HG03175 (cell line): ENCODE results near the gene FUT8.
"Not testable (repeated sequence)": the region's sequence is repeated elsewhere in the genome, so short reads cannot be mapped to it uniquely, and the experiment has no call there.

Experiments
- ATAC-seq: cut with Tn5 transposase; IDR thresholded peaks from one replicate; pipeline ENCODE4 v1.9.1; 2021; ENCODE audit warnings: mild to moderate bottlenecking, moderate library complexity; ENCODE audit not compliant: unreplicated experiment

FUT8 gene

GRCh38 chr14:65604535-65604934 lies 192.0 kb downstream of the FUT8 start:
- no peak for ATAC-seq

- no peak for ATAC-seq
Observed at GRCh38 chr14:65604936-65605335, 192.4 kb downstream of the FUT8 start.

GRCh38 chr14:65606460-65606859 lies 193.9 kb downstream of the FUT8 start:
- no peak for ATAC-seq

GRCh38 chr14:65613131-65613650 lies 200.7 kb downstream of the FUT8 start:
- ATAC-seq: no peak

- ATAC-seq: no peak
Observed at GRCh38 chr14:65618996-65619395, 206.5 kb downstream of the FUT8 start.

GRCh38 chr14:65620195-65620594 lies 207.7 kb downstream of the FUT8 start:
- no peak for ATAC-seq

GRCh38 chr14:65622703-65623102 lies 210.2 kb downstream of the FUT8 start:
- no peak for ATAC-seq

- no peak for ATAC-seq
Observed at GRCh38 chr14:65623759-65624158, 211.2 kb downstream of the FUT8 start.

GRCh38 chr14:65627315-65627714 lies 214.8 kb downstream of the FUT8 start:
- ATAC-seq: no peak

GRCh38 chr14:65628664-65629063 lies 216.1 kb downstream of the FUT8 start:
- no peak for ATAC-seq

- no peak for ATAC-seq
Observed at GRCh38 chr14:65631040-65631439, 218.5 kb downstream of the FUT8 start.

- ATAC-seq: no peak
Observed at GRCh38 chr14:65632487-65632886, 220.0 kb downstream of the FUT8 start.

- ATAC-seq: not testable (repeated sequence)
Observed at GRCh38 chr14:65633666-65634065, 221.1 kb downstream of the FUT8 start.

- ATAC-seq: peak; percentile 91
Observed at GRCh38 chr14:65637780-65638179, 225.2 kb downstream of the FUT8 start.

GRCh38 chr14:65639216-65639615 lies 226.7 kb downstream of the FUT8 start:
- no peak for ATAC-seq

- no peak for ATAC-seq
Observed at GRCh38 chr14:65650826-65651225, 238.3 kb downstream of the FUT8 start.

- no peak for ATAC-seq
Observed at GRCh38 chr14:65656554-65656953, 244.0 kb downstream of the FUT8 start.

- no peak for ATAC-seq
Observed at GRCh38 chr14:65658202-65658601, 245.7 kb downstream of the FUT8 start.

- no peak for ATAC-seq
Observed at GRCh38 chr14:65661865-65662264, 249.3 kb downstream of the FUT8 start.

- ATAC-seq: no peak
Observed at GRCh38 chr14:65664436-65664835, 251.9 kb downstream of the FUT8 start.

- ATAC-seq: no peak
Observed at GRCh38 chr14:65676361-65677014, 264.0 kb downstream of the FUT8 start.

GRCh38 chr14:65685572-65685971 lies 273.0 kb downstream of the FUT8 start:
- no peak for ATAC-seq

GRCh38 chr14:65686761-65687160 lies 274.2 kb downstream of the FUT8 start:
- no peak for ATAC-seq
